ENCODE results near the gene CCDC134. TPM values are rescaled to one million over a fixed set of nuclear protein-coding genes. Genes with fewer than 3 reads are reported as not detected.

CCDC134 gene
- total and polyA plus RNA-seq, 9 of the 15 experiments (the other 6 are each of a cell fraction or from before 2014, with no cell fraction given) = 0.56 to 11.9 (median 5.3) TPM

DNA sequence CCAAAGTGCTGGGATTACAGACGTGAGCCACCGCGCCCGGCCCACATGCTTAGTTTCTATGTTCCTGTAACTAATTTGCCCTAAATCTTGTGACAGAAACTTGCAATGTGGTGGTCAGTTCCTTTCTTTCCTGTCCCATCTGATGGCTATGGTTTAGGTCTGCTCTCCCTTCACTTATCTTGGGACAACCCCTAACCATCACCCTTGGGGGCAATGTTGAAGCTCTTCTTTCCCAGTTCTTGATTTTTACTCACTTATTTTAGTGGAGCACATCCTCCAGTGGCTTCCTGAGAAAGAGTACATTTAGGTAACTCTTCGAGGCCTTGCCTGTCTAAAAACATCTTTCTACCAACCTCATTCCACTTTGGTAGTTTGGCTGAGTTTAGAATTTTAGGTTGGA, 39.7 kb downstream of the CCDC134 start:
- Histone ChIP-seq H4K20me1 (replicated peaks; ENCODE audit: control insufficient read depth, insufficient read depth, low read length) (peaks cover 45% of the 10 kb centered on the region), H3K4me3 (no peak overlapping the region), H3K4me2 (ENCODE audit: insufficient read depth, low read length) (no peak overlapping the region), H2AFZ (ENCODE audit: low read depth, low read length) (no peak overlapping the region), H3K79me2 (ENCODE audit: control insufficient read depth, insufficient read depth, low read length) (peaks cover 96% of the 10 kb centered on the region), H3K9me1 (ENCODE audit: control insufficient read depth, insufficient read depth, low read length) (peaks cover 20% of the 10 kb centered on the region), H3K9me3 (replicated peaks; ENCODE audit: control insufficient read depth, insufficient read depth, low read depth, low read length) (no peaks in the 10 kb centered on the region), H3K27me3 (ENCODE audit: control insufficient read depth in 2 of 2, insufficient read depth in 2 of 2, low read length in 2 of 2) (no peaks in the 10 kb centered on the region), H3K4me1 (replicated peaks in 1 of 2; ENCODE audit: control insufficient read depth in 2 of 2, insufficient read depth in 2 of 2, low read length in 2 of 2) (peaks cover 11 to 65% of the 10 kb centered on the region in 2 experiments), H3K36me3 (ENCODE audit: control insufficient read depth, insufficient read depth, low read length) (peaks cover 72% of the 10 kb centered on the region), H3K9ac (ENCODE audit: insufficient read depth in 1 of 2, low read depth in 2 of 2, low read length in 2 of 2) (no peak overlapping the region), H3K27ac (ENCODE audit: extremely low read depth, low read depth, low read length) (no peak overlapping the region)
- CTCF ChIA-PET (ENCODE audit: low intra/inter-chr PET ratio) = no interaction called here
- in situ Hi-C loops (cut with MboI) (no loop called here), intact Hi-C loops (cut with micrococcal nuclease) (no loop called here)
- 78% methylated on average over 1 of the region's 5 CpGs for WGBS (ENCODE audit: insufficient coverage, low coverage, missing lambda C conversion rate)
- POLR2A ChIA-PET = interaction anchor here (0.7 to 1.8 kb wide), 3 partner anchors 12 to 84 kb away, joined by 3 to 6 read pairs (median 3); no protein-coding TSS in a partner anchor
- FAIRE-seq (no peak), ATAC-seq (no peak), DNase-seq (ENCODE audit: extremely low read depth in 1 of 4, low spot score in 3 of 4) (no peak)
- BruUV-seq (replicated peaks) = no TSS peak
- TF ChIP-seq CBX5 (IDR thresholded peaks at IDR 0.05; ENCODE audit: borderline replicate concordance, low read depth) (no peak), ZNF217 (CRISPR knock-in tag; IDR thresholded peaks at IDR 0.05) (no peak), JUND (IDR thresholded peaks at IDR 0.05; ENCODE audit: borderline replicate concordance, low read depth, low read length) (no peak), JUND (tag; IDR thresholded peaks at IDR 0.05; ENCODE audit: borderline replicate concordance, low read depth, low read length) (no peak), HNRNPLL (IDR thresholded peaks at IDR 0.05; ENCODE audit: low read depth, low read length, poor library complexity, severe bottlenecking) (no peak), ZSCAN32 (CRISPR knock-in tag; IDR thresholded peaks at IDR 0.05) (no peak), NUFIP1 (IDR thresholded peaks at IDR 0.05; ENCODE audit: partially characterized antibody) (no peak)
- TF ChIP-seq, protein P1, sequence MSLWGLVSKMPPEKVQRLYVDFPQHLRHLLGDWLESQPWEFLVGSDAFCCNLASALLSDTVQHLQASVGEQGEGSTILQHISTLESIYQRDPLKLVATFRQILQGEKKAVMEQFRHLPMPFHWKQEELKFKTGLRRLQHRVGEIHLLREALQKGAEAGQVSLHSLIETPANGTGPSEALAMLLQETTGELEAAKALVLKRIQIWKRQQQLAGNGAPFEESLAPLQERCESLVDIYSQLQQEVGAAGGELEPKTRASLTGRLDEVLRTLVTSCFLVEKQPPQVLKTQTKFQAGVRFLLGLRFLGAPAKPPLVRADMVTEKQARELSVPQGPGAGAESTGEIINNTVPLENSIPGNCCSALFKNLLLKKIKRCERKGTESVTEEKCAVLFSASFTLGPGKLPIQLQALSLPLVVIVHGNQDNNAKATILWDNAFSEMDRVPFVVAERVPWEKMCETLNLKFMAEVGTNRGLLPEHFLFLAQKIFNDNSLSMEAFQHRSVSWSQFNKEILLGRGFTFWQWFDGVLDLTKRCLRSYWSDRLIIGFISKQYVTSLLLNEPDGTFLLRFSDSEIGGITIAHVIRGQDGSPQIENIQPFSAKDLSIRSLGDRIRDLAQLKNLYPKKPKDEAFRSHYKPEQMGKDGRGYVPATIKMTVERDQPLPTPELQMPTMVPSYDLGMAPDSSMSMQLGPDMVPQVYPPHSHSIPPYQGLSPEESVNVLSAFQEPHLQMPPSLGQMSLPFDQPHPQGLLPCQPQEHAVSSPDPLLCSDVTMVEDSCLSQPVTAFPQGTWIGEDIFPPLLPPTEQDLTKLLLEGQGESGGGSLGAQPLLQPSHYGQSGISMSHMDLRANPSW (CRISPR knock-in tag; IDR thresholded peaks at IDR 0.05) = no peak
- TF ChIP-seq, protein P2, sequence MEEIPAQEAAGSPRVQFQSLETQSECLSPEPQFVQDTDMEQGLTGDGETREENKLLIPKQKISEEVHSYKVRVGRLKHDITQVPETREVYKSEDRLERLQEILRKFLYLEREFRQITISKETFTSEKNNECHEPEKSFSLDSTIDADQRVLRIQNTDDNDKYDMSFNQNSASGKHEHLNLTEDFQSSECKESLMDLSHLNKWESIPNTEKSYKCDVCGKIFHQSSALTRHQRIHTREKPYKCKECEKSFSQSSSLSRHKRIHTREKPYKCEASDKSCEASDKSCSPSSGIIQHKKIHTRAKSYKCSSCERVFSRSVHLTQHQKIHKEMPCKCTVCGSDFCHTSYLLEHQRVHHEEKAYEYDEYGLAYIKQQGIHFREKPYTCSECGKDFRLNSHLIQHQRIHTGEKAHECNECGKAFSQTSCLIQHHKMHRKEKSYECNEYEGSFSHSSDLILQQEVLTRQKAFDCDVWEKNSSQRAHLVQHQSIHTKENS (CRISPR knock-in tag; IDR thresholded peaks at IDR 0.05) = no peak

Measured in K562 (cell line).